ENCODE results near the gene ORMDL3. TPM values are rescaled to one million over a fixed set of nuclear protein-coding genes. Genes with fewer than 3 reads are reported as not detected.
"Not testable (repeated sequence)": the region's sequence is repeated elsewhere in the genome, so short reads cannot be mapped to it uniquely, and the experiment has no call there.

Gene ORMDL3
- polyA plus RNA-seq, 1 donor, result 69.6 TPM

DNA sequence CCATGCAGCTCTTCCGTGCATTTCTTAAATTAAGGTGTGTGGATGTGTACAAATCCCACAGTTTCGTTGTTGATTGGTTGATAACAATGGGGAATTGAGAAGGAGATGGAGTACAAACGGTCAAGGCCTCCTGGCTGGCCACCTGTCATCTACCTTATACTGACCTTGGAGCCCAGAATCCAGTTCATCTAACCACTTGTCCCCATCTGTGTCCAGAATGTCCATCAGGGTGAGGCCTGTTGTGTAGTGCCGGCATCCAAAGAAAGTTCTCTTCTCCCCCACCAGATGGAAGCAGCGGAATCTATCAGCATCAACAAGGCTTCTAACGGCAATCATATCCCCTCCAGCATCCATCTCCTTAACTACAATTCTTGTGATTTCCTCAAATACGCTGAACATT lies 10.5 kb downstream of the ORMDL3 start:
- WGBS (ENCODE audit: insufficient coverage, low lambda C conversion rate), result no CpG with 5 or more reads among the region's 7 CpGs
- no peaks in the 10 kb centered on the region for H3K27me3 ChIP-seq (ENCODE audit: control insufficient read depth, insufficient read depth, low read length)
- peaks cover 16% of the 10 kb centered on the region for H3K36me3 ChIP-seq (ENCODE audit: control insufficient read depth, insufficient read depth, low read length)
- peaks cover 44% of the 10 kb centered on the region for H3K4me1 ChIP-seq (ENCODE audit: control insufficient read depth, insufficient read depth, low read length)
- no peak for DNase-seq
- H3K9me3 ChIP-seq (ENCODE audit: control insufficient read depth, low read depth, low read length), result peaks cover 10% of the 10 kb centered on the region
- H3K4me3 ChIP-seq (ENCODE audit: low read length), result no peak overlapping the region
- peak overlapping the region; percentile 66 for H3K27ac ChIP-seq (ENCODE audit: low read length)

DNA sequence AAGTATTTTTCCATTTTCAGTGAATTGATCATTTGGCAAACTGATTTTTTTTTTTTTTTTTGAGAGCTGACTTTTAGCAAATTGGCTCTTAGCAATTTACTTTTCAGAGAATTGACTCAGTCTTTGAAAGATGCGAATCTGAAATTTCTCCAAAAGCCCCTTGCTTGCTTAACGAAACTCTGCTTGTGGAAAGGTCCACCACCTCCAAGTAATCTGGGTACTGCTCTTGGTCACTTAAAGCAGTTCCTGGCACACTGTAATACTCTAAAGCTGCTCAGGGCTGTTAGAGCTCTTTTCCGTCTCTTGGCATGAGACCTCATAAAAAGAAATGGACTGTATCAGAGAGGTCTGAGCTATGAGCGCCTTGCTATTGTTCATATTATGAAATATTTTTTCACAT lies 11.8 kb downstream of the ORMDL3 start:
- no peak overlapping the region for H3K27ac ChIP-seq (ENCODE audit: low read length)
- no peaks in the 10 kb centered on the region for H3K27me3 ChIP-seq (ENCODE audit: control insufficient read depth, insufficient read depth, low read length)
- peaks cover 30% of the 10 kb centered on the region for H3K4me1 ChIP-seq (ENCODE audit: control insufficient read depth, insufficient read depth, low read length)
- WGBS (ENCODE audit: insufficient coverage, low lambda C conversion rate), result no CpG with 5 or more reads among the region's 4 CpGs
- no peak for DNase-seq
- peaks cover 11% of the 10 kb centered on the region for H3K36me3 ChIP-seq (ENCODE audit: control insufficient read depth, insufficient read depth, low read length)
- H3K4me3 ChIP-seq (ENCODE audit: low read length), result no peak overlapping the region
- H3K9me3 ChIP-seq (ENCODE audit: control insufficient read depth, low read depth, low read length), result peaks cover 10% of the 10 kb centered on the region

DNA sequence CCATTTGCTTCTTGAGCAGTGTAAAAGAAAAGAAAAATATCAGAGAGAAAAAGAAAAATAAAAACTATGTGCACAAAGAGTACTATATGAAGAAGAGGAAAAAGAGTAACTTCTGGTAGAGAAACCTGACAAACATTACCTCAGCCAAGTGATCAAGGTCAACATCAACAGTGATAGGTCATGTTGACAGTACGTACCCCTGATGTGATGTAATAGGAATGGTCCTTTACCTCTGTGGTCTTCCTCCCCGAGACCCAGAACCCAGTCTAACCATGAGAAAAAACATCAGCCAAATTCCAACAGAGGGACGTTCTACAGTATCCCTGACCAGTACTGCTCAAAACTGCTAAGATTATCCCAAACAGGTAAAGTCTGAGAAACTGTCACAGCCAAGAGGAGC lies 13.4 kb downstream of the ORMDL3 start:
- Histone ChIP-seq H3K9me3 (ENCODE audit: control insufficient read depth, low read depth, low read length) (peaks cover 10% of the 10 kb centered on the region), H3K36me3 (ENCODE audit: control insufficient read depth, insufficient read depth, low read length) (peaks cover 19% of the 10 kb centered on the region), H3K4me3 (ENCODE audit: low read length) (no peak overlapping the region), H3K4me1 (ENCODE audit: control insufficient read depth, insufficient read depth, low read length) (peaks cover 16% of the 10 kb centered on the region), H3K27ac (ENCODE audit: low read length) (no peak overlapping the region), H3K27me3 (ENCODE audit: control insufficient read depth, insufficient read depth, low read length) (no peaks in the 10 kb centered on the region)
- no peak for DNase-seq
- WGBS (ENCODE audit: insufficient coverage, low lambda C conversion rate), result no CpG with 5 or more reads among the region's 3 CpGs

DNA sequence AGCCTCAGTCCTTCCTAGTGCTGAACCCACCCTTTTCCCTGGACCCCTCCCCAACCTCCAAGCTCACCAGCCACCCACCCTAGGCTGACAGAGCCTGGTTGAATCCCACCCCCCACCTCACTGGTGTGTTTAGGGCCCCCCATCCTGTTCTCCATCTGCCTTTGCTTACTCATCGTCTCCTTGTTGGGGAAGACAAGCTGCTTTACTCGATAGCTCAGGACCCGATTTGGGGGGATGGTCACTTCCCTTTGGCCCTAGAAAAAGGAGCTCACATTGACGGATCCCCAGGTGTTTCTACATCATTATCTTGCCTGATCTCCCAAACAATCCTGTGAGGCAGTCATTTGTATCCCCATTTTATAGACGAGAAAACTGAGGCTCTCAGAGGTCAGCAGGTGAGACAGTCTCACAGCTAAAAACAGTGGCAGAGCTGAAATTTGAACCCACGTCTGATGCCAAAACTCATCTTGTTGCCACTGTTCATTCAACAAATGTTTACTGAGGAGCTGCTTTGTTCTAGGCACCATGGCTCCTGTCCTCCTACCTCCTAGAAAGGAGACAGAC lies 18.5 kb downstream of the ORMDL3 start:
- peaks cover 27% of the 10 kb centered on the region for H3K36me3 ChIP-seq (ENCODE audit: control insufficient read depth, insufficient read depth, low read length)
- no peak for DNase-seq
- no CpG with 5 or more reads among the region's 6 CpGs for WGBS (ENCODE audit: insufficient coverage, low lambda C conversion rate)

DNA sequence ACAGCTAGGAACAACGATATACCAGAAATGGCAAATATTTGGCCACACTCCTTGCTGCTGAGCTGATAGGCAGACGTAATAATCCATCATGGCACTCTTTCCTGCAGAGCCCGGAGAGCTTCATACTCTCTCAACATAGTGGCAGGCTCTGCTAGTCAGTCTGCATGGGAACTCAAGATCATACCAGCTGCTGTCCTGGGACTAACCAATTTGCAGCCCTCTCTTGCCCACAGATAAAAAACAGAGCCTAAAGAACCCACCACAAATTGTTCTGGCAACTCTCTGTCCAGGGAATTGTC lies 22.5 kb downstream of the ORMDL3 start:
- peaks cover 9% of the 10 kb centered on the region for H3K4me1 ChIP-seq (ENCODE audit: control insufficient read depth, insufficient read depth, low read length)
- no peaks in the 10 kb centered on the region for H3K27me3 ChIP-seq (ENCODE audit: control insufficient read depth, insufficient read depth, low read length)
- DNase-seq, result no peak
- peak overlapping the region; percentile 46 for H3K27ac ChIP-seq (ENCODE audit: low read length)
- peaks cover 16% of the 10 kb centered on the region for H3K36me3 ChIP-seq (ENCODE audit: control insufficient read depth, insufficient read depth, low read length)
- no CpG with 5 or more reads among the region's 3 CpGs for WGBS (ENCODE audit: insufficient coverage, low lambda C conversion rate)
- no peak overlapping the region for H3K4me3 ChIP-seq (ENCODE audit: low read length)
- H3K9me3 ChIP-seq (ENCODE audit: control insufficient read depth, low read depth, low read length), result no peaks in the 10 kb centered on the region

More for the DNA sequence above, 18.5 kb downstream of the ORMDL3 start:
- H3K4me3 ChIP-seq (ENCODE audit: low read length), result no peak overlapping the region
- H3K27ac ChIP-seq (ENCODE audit: low read length), result no peak overlapping the region
- no peaks in the 10 kb centered on the region for H3K9me3 ChIP-seq (ENCODE audit: control insufficient read depth, low read depth, low read length)
- H3K4me1 ChIP-seq (ENCODE audit: control insufficient read depth, insufficient read depth, low read length), result peaks cover 9% of the 10 kb centered on the region
- H3K27me3 ChIP-seq (ENCODE audit: control insufficient read depth, insufficient read depth, low read length), result no peaks in the 10 kb centered on the region

DNA sequence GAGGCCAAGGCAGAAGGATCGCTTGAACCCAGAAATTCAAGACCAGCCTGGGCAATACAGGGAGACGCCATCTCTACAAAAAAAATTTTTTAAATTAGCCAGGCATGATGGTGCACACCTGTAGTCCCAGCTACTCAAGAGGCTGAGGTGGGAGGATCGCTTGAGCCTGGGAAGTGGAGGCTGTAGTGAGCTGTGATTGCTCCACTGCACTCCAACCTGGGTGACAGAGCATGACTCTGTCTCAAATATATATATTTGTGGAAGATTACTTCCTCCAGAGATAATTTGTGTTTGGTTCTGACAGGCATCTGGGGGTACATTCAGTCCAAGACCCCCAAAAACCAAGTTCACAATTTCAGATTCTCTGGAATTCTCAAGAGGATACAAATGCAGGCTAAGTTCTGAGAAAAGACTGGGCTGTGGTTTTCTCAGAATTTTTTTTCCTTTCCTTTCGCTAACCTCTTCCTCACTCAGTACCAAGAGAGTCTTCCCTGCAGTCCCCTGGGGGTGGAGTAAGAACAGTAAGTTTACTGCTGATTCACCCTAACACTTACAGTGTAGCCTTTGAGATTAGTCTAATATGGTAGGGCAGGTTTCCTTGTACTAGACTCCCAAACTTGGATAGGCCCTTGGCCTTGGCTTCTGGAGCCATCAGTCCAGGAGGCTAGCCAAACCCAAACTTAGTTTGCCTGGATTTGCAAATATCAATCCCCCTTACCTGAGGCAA lies 24.1 kb downstream of the ORMDL3 start:
- Histone ChIP-seq H3K9me3 (ENCODE audit: control insufficient read depth, low read depth, low read length) (no peaks in the 10 kb centered on the region), H3K27me3 (ENCODE audit: control insufficient read depth, insufficient read depth, low read length) (no peaks in the 10 kb centered on the region), H3K4me3 (ENCODE audit: low read length) (no peak overlapping the region), H3K36me3 (ENCODE audit: control insufficient read depth, insufficient read depth, low read length) (peaks cover 7% of the 10 kb centered on the region), H3K27ac (ENCODE audit: low read length) (no peak overlapping the region), H3K4me1 (ENCODE audit: control insufficient read depth, insufficient read depth, low read length) (peaks cover 9% of the 10 kb centered on the region)
- no peak for DNase-seq
- 100% methylated on average over 1 of the region's 4 CpGs for WGBS (ENCODE audit: insufficient coverage, low lambda C conversion rate)

DNA sequence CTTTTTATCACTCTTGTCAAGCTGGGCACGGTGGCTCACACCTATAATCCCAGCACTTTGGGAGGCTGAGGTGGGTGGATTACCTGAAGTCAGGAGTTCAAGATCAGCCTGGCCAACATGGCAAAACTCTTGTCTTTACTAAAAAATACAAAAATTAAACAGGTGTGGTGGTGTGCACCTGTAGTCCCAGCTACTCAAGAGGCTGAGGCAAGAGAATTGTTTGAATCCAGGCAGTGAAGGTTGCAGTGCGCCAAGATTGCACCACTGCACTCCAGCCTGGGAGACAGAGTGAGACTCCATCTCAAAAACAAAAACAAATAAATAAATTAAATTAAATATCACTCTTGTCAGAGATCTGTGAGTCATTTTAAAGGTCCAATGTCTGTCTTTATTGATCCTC lies 25.4 kb downstream of the ORMDL3 start:
- WGBS (ENCODE audit: insufficient coverage, low lambda C conversion rate), result no CpG with 5 or more reads among the region's 2 CpGs
- H3K9me3 ChIP-seq (ENCODE audit: control insufficient read depth, low read depth, low read length); H3K4me1 ChIP-seq (ENCODE audit: control insufficient read depth, insufficient read depth, low read length); H3K36me3 ChIP-seq (ENCODE audit: control insufficient read depth, insufficient read depth, low read length); H3K4me3 ChIP-seq (ENCODE audit: low read length); H3K27me3 ChIP-seq (ENCODE audit: control insufficient read depth, insufficient read depth, low read length); DNase-seq; H3K27ac ChIP-seq (ENCODE audit: low read length): not testable (repeated sequence)

DNA sequence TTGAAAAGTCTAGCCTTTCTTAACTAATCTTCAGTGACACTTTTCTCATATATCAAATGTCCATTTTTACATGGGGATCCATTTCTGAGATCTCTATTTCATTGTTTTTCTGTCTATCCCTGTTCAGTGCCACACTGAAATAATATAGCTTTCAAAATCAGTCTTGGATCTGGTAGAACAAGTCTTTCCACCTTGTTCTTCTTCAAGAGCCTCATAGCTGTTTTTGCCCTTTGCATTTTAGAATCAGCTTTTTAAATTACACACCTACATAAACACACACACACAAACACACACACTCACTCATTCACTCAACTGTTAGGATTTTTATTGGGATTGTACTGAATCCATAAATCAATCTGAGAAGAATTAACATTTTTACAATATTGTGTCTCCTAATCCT lies 28.2 kb downstream of the ORMDL3 start:
- Histone ChIP-seq H3K4me1 (ENCODE audit: control insufficient read depth, insufficient read depth, low read length) (no peaks in the 10 kb centered on the region), H3K27ac (ENCODE audit: low read length) (no peak overlapping the region), H3K9me3 (ENCODE audit: control insufficient read depth, low read depth, low read length) (no peaks in the 10 kb centered on the region), H3K4me3 (ENCODE audit: low read length) (no peak overlapping the region), H3K27me3 (ENCODE audit: control insufficient read depth, insufficient read depth, low read length) (no peaks in the 10 kb centered on the region), H3K36me3 (ENCODE audit: control insufficient read depth, insufficient read depth, low read length) (no peaks in the 10 kb centered on the region)
- no peak for DNase-seq

DNA sequence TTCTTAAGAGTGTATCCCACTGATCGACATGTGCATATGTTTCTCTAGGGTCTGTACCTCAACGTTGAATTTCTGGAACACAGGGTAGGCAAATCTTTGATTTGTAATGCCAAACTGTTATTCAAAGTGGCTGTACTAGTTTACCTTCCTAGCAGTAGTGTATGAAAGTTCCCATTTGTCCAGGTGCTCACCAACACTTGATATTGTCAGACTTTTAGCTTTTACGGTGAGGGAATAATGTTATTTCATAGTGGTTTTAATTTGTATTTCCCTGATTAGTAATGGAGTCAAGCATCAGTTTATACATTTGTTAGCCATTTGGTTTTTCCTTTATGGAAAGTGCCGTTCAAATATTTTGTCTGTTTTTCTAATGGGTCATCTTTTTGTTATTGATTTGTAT lies 29.3 kb downstream of the ORMDL3 start:
- no peaks in the 10 kb centered on the region for H3K36me3 ChIP-seq (ENCODE audit: control insufficient read depth, insufficient read depth, low read length)
- no peak overlapping the region for H3K4me3 ChIP-seq (ENCODE audit: low read length)
- no peaks in the 10 kb centered on the region for H3K27me3 ChIP-seq (ENCODE audit: control insufficient read depth, insufficient read depth, low read length)
- 100% methylated on average over 1 of the region's 4 CpGs for WGBS (ENCODE audit: insufficient coverage, low lambda C conversion rate)
- H3K4me1 ChIP-seq (ENCODE audit: control insufficient read depth, insufficient read depth, low read length), result no peaks in the 10 kb centered on the region
- DNase-seq, result no peak
- H3K27ac ChIP-seq (ENCODE audit: low read length), result no peak overlapping the region
- H3K9me3 ChIP-seq (ENCODE audit: control insufficient read depth, low read depth, low read length), result no peaks in the 10 kb centered on the region

DNA sequence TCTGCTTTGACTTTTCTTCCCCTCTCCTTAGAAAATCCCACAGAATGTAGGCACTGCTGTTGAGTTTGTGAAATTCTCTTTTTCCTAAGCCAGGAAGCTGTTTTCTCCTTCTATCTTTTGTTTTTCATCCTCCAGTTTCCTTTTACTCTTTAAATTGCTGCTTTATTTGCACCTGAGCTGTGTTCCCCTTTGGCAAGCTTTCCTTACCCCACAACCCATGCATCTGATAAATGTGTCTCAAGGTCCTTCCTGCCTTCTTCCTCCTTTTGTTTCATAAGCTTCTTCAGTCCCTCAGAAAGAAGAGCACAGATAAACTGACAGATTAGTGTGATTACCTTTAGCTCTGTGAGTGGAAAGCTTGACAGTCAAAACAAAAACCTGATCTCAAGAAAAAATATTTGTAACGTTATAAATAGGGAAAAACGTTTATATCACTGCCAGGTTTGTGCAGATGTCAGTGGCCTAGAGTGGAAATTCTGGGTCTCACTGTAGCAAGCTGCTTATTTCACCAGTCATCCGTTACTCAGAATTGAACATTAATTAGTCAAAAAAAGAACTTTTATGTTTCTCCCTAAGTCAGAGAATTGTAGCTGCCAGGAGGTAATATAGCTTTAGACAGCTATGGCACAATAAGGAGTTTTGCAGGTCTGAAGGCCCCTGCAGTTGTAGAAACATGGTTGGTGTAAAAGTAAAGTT lies 32.6 kb downstream of the ORMDL3 start:
- Histone ChIP-seq H3K4me3 (ENCODE audit: low read length) (no peak overlapping the region), H3K36me3 (ENCODE audit: control insufficient read depth, insufficient read depth, low read length) (no peaks in the 10 kb centered on the region), H3K9me3 (ENCODE audit: control insufficient read depth, low read depth, low read length) (no peaks in the 10 kb centered on the region), H3K4me1 (ENCODE audit: control insufficient read depth, insufficient read depth, low read length) (no peaks in the 10 kb centered on the region), H3K27ac (ENCODE audit: low read length) (no peak overlapping the region), H3K27me3 (ENCODE audit: control insufficient read depth, insufficient read depth, low read length) (no peaks in the 10 kb centered on the region)
- no peak for DNase-seq
- WGBS (ENCODE audit: insufficient coverage, low lambda C conversion rate), result no CpG with 5 or more reads among the region's 3 CpGs

DNA sequence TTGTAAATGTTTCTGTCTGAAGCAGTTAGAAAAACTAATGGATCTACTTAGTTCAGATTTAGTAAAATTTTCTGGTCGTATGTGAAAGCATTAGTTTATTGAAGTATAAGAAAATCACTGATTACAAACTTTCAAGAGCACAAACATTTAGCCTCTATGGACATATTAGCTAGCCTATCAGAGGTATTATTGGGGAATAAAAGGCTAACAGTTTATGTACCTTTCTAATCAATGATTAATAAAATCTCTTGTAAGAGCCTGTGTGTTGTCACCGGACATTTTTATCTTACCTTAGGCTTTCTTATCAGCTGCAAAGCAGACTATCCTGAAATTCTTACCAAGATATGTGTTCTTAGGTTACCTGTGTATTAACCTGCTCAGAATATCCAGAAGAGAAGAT lies 38.2 kb downstream of the ORMDL3 start:
- Histone ChIP-seq H3K4me3 (ENCODE audit: low read length) (no peak overlapping the region), H3K27ac (ENCODE audit: low read length) (no peak overlapping the region), H3K4me1 (ENCODE audit: control insufficient read depth, insufficient read depth, low read length) (peaks cover 3% of the 10 kb centered on the region), H3K9me3 (ENCODE audit: control insufficient read depth, low read depth, low read length) (no peaks in the 10 kb centered on the region), H3K27me3 (ENCODE audit: control insufficient read depth, insufficient read depth, low read length) (no peaks in the 10 kb centered on the region), H3K36me3 (ENCODE audit: control insufficient read depth, insufficient read depth, low read length) (no peaks in the 10 kb centered on the region)
- 33% methylated on average over 1 of the region's 2 CpGs for WGBS (ENCODE audit: insufficient coverage, low lambda C conversion rate)
- DNase-seq, result peak in 1 of 2 donors; percentile 19

All from large intestine (tissue), 3 donors.